Loucy (cell line): ENCODE results near the gene HOXA13.

Experiments
- CTCF ChIP-seq: fragments of 200-600 bp; sonication (generic); conservative IDR thresholded peaks from 2 replicates; pipeline ENCODE4 v1.5.1; 2014; ENCODE audit warnings: mild to moderate bottlenecking, antibody characterized with exemption, low read length
- EZH2phosphoT487 ChIP-seq: fragments of 200-600 bp; IDR thresholded peaks from 2 replicates; pipeline ENCODE4 v1.6.1; 2018; ENCODE audit warnings: antibody characterized with exemption, mild to moderate bottlenecking, moderate library complexity, borderline replicate concordance

- TF ChIP-seq CTCF (no peak), EZH2phosphoT487 (no peak)
Measured at GRCh38 chr7:27153526-27153925, 46.4 kb downstream of the HOXA13 start.
